HG02623 (cell line): ENCODE results near the gene DSCAML1.

Experiments used
- ATAC-seq: cut with Tn5 transposase; IDR thresholded peaks from one replicate; pipeline ENCODE4 v1.9.1; 2021; ENCODE audit warnings: moderate library complexity; ENCODE audit not compliant: unreplicated experiment

The DSCAML1 gene

GRCh38 chr11:117670443-117670842 lies 126.6 kb downstream of the DSCAML1 start:
- ATAC-seq: no peak

GRCh38 chr11:117669616-117670015 lies 127.4 kb downstream of the DSCAML1 start:
- ATAC-seq: no peak

DNA sequence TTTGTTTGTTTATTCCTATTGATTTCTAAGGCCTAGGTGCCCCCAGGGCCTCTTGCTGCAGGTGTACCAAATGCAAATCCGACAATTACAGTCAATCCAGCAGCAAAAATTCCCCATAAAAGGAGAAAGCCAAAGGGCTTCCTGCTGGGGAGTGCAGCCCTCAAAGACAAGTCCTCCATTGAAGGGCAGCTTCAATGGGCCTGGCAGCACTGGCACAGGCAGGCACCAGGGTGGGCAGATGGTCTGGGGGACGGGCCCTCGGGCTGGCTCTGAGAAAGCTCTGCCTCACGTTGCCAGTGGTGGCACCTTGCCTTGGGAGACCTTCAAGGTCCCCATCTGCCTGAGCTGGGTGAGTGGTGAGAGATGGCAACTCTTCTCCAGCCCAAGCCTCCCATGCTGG lies 128.0 kb downstream of the DSCAML1 start:
- ATAC-seq: no peak

- no peak for ATAC-seq
These were observed 128.7 kb downstream of the DSCAML1 start for GRCh38 chr11:117668321-117668751.

DNA sequence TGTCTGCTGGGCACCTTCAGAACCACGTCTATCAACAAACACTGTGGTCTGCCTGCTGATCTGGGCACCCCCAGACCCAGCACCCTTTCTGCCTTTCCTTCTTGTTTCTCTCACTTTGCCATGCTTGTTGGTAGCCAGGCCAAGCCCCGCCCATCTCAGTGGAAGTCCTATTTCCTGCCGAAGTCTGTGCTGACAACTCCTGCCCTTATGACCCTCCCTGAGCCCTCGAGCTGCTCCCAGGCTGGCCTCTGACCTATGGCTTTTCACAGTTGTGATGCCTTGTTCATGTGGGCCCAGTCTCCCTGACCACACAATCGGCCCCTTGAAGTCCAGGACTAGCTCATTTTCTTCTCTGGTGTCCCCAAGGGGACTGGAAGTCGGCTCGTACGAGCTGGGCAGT lies 132.1 kb downstream of the DSCAML1 start:
- ATAC-seq: no peak

GRCh38 chr11:117663821-117664220 lies 133.2 kb downstream of the DSCAML1 start:
- no peak for ATAC-seq

GRCh38 chr11:117663414-117663813 lies 133.6 kb downstream of the DSCAML1 start:
- ATAC-seq: no peak

DNA sequence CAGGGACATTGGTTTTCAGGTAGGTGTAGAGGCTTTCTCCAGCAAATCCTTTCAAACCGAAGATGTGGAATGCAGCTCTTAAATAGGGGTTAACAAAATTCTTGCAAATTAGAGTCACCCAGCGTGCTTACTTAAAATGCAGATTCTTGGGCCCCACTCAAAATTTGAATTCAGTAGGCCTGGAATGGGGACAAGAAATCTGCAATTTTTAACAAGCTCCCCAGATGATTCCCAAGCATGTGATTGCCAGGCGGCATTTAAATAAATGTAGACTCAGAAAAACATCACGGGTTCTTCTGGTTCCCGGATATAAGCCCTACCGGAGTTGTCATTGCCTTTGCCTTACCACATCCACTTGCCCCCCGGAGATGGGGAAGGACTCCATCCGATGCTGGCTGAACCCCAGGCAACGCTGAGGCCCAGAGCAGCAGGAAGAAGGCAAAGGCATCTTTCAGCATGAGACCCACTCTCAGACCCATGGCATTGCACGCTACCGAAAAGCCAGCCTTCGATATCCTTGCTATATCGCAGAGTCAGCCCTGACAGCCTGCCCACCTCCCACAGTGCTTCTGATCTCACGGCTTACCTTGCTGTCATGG lies 134.2 kb downstream of the DSCAML1 start:
- no peak for ATAC-seq

DNA sequence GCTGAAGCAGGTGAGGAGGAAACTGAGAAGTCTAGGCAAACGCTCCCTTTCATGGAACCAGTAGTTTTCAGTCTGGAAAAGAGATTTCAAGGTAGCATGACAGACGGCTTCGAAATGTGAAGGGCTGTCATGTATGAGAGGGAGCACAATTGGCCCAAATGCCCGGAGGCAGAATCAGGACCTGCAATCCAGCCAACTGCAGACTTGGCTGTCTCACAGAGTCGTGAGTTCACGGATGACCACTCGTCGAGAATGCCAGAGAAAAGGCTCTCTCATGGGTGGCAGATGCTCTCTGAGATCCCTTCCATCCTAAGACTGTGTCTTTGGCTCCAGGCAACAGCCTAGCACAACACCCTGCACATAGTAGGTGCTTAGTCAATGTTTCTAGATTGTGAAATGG lies 134.8 kb downstream of the DSCAML1 start:
- ATAC-seq: no peak

- ATAC-seq: no peak
These were observed 138.2 kb downstream of the DSCAML1 start for GRCh38 chr11:117658809-117659208.

GRCh38 chr11:117657794-117658193 lies 139.2 kb downstream of the DSCAML1 start:
- ATAC-seq: no peak

DNA sequence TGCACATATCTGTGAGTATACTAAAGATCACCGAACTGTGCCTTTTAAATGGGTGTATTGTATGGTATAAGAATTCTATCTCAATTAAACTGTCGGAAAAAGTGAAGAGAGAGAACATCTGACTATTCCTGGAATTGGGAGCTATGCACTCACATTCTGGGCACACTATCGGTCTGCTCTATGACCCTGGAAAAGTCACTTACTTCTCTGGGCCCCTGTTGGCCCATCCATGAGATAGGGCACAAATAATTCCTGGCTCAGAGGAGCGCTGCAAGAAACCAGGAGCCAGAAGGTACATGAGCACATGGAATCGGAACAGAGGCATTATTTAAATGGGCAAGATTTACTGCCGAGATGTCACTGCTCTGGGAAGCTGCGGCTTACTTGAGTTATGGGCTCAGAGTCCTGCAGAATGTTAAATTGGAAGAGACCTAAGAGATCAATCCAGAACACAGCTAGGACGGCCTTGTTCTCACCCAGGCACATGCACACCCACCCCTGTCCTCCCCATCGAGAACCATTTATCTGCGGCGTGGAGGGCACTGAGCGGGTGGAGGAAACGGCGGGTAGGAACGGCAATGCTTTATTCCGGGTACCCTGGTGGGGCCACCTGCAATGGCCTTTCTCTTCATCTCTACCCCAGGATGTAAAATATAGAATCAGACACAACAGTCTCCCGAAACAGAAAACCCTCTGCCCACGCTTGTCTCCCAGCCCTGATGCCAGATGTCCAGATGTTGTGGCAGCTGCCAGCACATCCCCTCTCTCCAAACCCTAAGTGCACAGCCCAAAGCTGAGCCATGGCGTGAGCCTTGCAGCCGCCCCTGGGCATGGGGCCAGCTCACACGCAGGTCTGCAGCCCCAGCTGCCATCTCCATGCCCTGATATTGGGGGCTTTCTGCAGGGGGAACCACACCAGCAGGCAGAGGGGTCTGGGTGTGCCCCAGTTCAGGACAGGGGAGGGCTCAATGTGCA lies 142.4 kb downstream of the DSCAML1 start:
- ATAC-seq: no peak

GRCh38 chr11:117652521-117652920 lies 144.5 kb downstream of the DSCAML1 start:
- no peak for ATAC-seq

DNA sequence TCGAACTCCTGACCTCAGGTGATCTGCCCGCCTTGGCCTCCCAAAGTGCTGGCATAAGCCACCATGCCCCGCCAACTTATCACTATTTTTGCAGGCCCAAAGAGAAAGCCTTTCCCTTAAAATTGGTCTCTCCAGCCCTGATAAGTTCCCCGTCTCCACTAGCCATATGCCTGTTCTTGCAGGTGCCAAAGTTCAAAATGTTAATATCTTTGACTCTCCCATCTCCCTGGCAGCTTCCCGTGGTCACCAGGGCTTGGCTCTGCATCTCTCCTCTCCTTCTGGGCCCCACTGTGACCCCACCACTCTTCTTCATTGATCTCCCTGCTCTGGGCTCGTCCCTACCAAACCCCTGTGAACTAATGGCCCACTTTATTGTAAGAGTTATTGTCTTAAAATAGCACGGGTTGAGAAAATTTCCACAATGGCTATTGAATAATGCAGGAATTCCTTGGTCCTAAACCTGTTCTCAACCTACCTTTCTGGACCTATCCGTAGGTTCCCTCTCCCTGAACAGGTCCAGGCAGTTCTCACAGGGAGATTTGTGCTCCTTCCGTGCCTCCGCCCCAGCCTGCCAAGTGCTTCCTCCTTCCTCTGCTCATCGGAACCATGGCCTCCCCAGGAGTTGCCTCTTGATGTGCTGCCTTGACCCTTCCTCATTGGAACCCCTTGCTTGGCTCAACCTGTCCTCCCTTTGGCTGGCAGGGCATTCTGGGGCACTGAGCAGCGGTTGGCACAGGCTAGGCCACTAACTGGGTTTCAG lies 147.5 kb downstream of the DSCAML1 start:
- no peak for ATAC-seq

DNA sequence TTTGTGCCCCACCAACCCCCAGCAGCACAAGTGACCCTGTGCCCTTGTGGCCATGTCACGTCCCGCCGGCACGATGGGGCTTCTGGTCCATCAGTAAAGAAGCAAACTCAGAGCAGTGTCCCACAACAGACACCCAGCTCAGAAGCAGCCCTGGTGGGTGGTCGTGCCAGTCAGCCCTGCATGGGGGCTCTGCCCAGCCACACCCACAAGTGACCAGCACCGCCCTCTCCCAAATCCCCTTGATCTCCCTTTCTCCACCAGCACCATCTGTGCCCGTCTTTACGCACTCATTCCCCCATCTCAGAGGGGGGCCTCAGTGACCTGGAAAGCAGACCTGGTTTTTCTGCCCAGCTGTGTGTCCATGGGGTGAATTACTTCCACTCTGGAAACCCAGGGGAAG lies 149.1 kb downstream of the DSCAML1 start:
- no peak for ATAC-seq

- no peak for ATAC-seq
These were observed 149.8 kb downstream of the DSCAML1 start for GRCh38 chr11:117647207-117647606.

DNA sequence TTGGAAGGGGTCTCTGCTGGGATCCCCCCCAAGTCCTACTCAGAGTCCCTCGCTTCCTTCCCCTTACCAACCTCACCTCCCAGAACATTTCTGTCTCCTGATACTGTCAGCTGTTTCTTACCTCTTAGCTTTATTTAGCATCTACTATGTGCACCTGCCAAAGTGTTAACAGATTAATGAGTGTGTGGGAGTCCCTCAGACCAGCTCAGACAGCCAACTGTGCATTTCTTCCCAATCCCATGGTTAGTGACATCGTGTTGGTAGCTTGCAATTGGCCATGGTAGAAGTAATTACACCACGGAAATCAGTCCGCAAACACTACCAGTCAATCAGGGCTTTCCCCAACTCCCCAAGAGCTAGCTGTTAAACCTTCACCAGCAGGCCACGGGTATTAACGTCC lies 150.6 kb downstream of the DSCAML1 start:
- ATAC-seq: no peak

DNA sequence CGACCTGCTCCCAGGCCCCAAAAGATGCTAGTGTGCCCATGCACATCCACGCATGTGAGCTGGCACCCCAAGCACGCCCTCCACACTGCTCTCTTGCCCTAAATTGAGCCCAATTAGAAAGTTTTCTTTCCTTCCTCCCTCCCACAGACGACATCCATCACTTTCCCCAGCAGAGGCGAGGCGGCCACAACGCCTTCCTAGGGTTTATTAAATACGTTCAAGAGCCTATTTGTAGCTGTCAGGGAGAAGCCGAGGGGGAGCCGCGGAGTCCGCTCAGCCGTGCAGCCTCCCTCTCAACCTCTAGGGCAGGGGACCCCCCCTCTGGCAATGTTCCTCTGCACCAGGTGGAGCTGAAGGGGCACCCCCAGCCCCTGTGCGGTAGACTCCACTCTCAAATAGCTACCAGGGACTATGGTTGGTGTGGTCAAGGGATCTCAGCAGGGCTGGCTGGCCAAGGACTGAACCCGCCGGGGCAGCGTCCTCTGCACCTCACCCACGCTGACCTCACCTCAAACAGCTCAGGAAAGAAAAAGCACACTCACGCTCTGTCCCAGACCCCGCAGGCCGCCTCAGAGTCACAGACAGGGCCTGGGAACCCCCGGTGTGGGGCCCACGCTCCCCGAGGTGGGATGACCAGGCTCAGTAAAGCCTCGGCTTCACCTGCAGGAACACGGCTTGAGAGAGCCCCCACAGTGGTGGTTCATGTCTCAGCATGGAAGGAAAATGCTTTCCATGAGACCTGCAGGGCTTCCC lies 152.4 kb downstream of the DSCAML1 start:
- ATAC-seq: no peak

DNA sequence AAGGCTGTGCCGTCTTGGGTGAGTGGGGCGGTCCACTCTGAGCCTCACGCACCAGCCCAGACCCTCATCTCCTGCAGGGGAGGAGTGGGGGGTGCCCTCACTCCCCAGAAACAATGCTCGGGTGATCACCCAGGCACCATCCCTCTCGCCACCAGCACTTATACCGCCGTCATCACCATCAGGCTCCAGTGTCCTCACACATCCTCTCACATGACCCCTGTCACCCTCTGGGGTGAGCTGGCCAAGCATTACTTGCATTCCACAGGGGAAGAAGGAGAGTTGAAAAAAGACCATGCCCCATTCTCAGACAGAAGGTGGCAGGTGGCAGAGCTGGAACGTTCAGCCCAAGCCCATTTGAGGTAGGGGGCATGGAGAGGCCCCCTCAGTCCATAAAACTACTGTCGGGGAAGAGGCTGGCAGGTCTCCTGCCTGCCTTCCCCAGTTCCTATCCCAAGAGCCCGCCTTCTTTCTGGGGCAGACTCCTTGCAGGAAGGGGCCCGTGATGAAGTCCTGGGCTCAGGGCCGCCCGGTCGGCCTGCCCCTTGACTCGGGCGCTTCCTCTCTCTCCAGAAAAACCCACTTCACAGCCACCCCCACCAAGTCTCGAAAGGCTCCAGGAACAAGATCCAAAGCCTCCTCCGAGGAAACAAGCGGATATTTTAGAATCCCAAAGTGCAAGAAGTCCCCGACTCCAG lies 153.3 kb downstream of the DSCAML1 start:
- ATAC-seq: no peak

- ATAC-seq: no peak
These were observed 154.2 kb downstream of the DSCAML1 start for GRCh38 chr11:117642835-117643234.
